ENCODE measurements around the gene LUZP4.

LUZP4 gene

GRCh38 chrX:115259238-115259875 is 30.2 kb upstream of the LUZP4 start:
- no peaks in the 10 kb centered on the region for H3K9me3 ChIP-seq (replicated peaks; ENCODE audit: insufficient read depth, low read length)
- H3K27me3 ChIP-seq (replicated peaks; ENCODE audit: insufficient read depth, low read length) = no peaks in the 10 kb centered on the region
- no peaks in the 10 kb centered on the region for H3K36me3 ChIP-seq (replicated peaks; ENCODE audit: insufficient read depth, low read length)
- H3K9me2 ChIP-seq (replicated peaks; ENCODE audit: insufficient read depth, low read length) = no peaks in the 10 kb centered on the region
- no peak for DNase-seq
- no peak overlapping the region for H3K27ac ChIP-seq (ENCODE audit: low read length)
- H3K79me2 ChIP-seq (ENCODE audit: low read length) = no peaks in the 10 kb centered on the region
- no peaks in the 10 kb centered on the region for H3K4me1 ChIP-seq (ENCODE audit: low read length)
- no peak overlapping the region for H2AFZ ChIP-seq (ENCODE audit: low read length)
- H4K20me1 ChIP-seq (ENCODE audit: insufficient read depth, low read length) = no peaks in the 10 kb centered on the region
- no peak overlapping the region for H3K9ac ChIP-seq (ENCODE audit: low read length)
- no peaks in the 10 kb centered on the region for H3F3A ChIP-seq (ENCODE audit: insufficient read depth, low read length)
- H3K4me2 ChIP-seq (ENCODE audit: low read depth, low read length) = no peak overlapping the region
- TF ChIP-seq EZH2phosphoT487 (IDR thresholded peaks at IDR 0.05; ENCODE audit: low read length) (no peak), EZH2 (optimal IDR thresholded peaks at IDR 0.05; ENCODE audit: low read depth, low read length) (no peak), CTCF (IDR thresholded peaks at IDR 0.05; ENCODE audit: low read length) (no peak)
- no peak overlapping the region for H3K4me3 ChIP-seq (ENCODE audit: low read length)

- Histone ChIP-seq H3K36me3 (replicated peaks; ENCODE audit: insufficient read depth, low read length) (no peaks in the 10 kb centered on the region), H3F3A (ENCODE audit: insufficient read depth, low read length) (no peaks in the 10 kb centered on the region), H2AFZ (ENCODE audit: low read length) (no peak overlapping the region)
Observed at GRCh38 chrX:115260330-115260729, 29.2 kb upstream of the LUZP4 start.

GRCh38 chrX:115261148-115261547 is 28.4 kb upstream of the LUZP4 start:
- DNase-seq = no peak
- no peaks in the 10 kb centered on the region for H3K27me3 ChIP-seq (replicated peaks; ENCODE audit: insufficient read depth, low read length)

More at GRCh38 chrX:115260330-115260729, 29.2 kb upstream of the LUZP4 start:
- Histone ChIP-seq H3K9me3 (replicated peaks; ENCODE audit: insufficient read depth, low read length) (no peaks in the 10 kb centered on the region), H3K9me2 (replicated peaks; ENCODE audit: insufficient read depth, low read length) (no peaks in the 10 kb centered on the region), H3K4me1 (ENCODE audit: low read length) (no peaks in the 10 kb centered on the region), H3K27ac (ENCODE audit: low read length) (no peak overlapping the region), H4K20me1 (ENCODE audit: insufficient read depth, low read length) (no peaks in the 10 kb centered on the region), H3K9ac (ENCODE audit: low read length) (no peak overlapping the region), H3K4me2 (ENCODE audit: low read depth, low read length) (no peak overlapping the region), H3K27me3 (replicated peaks; ENCODE audit: insufficient read depth, low read length) (no peaks in the 10 kb centered on the region), H3K4me3 (ENCODE audit: low read length) (no peak overlapping the region), H3K79me2 (ENCODE audit: low read length) (no peaks in the 10 kb centered on the region)
- TF ChIP-seq EZH2 (optimal IDR thresholded peaks at IDR 0.05; ENCODE audit: low read depth, low read length) (no peak), CTCF (IDR thresholded peaks at IDR 0.05; ENCODE audit: low read length) (no peak), EZH2phosphoT487 (IDR thresholded peaks at IDR 0.05; ENCODE audit: low read length) (no peak)
- DNase-seq = no peak

More at GRCh38 chrX:115261148-115261547, 28.4 kb upstream of the LUZP4 start:
- no peak overlapping the region for H3K27ac ChIP-seq (ENCODE audit: low read length)
- H3F3A ChIP-seq (ENCODE audit: insufficient read depth, low read length) = no peaks in the 10 kb centered on the region
- H3K9me3 ChIP-seq (replicated peaks; ENCODE audit: insufficient read depth, low read length) = no peaks in the 10 kb centered on the region
- H3K9me2 ChIP-seq (replicated peaks; ENCODE audit: insufficient read depth, low read length) = no peaks in the 10 kb centered on the region
- H3K36me3 ChIP-seq (replicated peaks; ENCODE audit: insufficient read depth, low read length) = no peaks in the 10 kb centered on the region
- no peak overlapping the region for H2AFZ ChIP-seq (ENCODE audit: low read length)
- no peak overlapping the region for H3K4me2 ChIP-seq (ENCODE audit: low read depth, low read length)
- H3K9ac ChIP-seq (ENCODE audit: low read length) = no peak overlapping the region
- no peaks in the 10 kb centered on the region for H4K20me1 ChIP-seq (ENCODE audit: insufficient read depth, low read length)
- H3K4me3 ChIP-seq (ENCODE audit: low read length) = no peak overlapping the region
- no peaks in the 10 kb centered on the region for H3K4me1 ChIP-seq (ENCODE audit: low read length)
- H3K79me2 ChIP-seq (ENCODE audit: low read length) = no peaks in the 10 kb centered on the region
- TF ChIP-seq EZH2 (optimal IDR thresholded peaks at IDR 0.05; ENCODE audit: low read depth, low read length) (no peak), EZH2phosphoT487 (IDR thresholded peaks at IDR 0.05; ENCODE audit: low read length) (no peak), CTCF (IDR thresholded peaks at IDR 0.05; ENCODE audit: low read length) (no peak)

All from MM.1S (cell line).